GM15510 (cell line): ENCODE results near the gene PRKCE.

ENCODE experiments used
- POLR2A ChIP-seq: IDR thresholded peaks from 3 replicates; pipeline ENCODE4 v1.6.1; 2011; ENCODE audit warnings: borderline replicate concordance; ENCODE audit not compliant: insufficient read length; ENCODE audit errors: extremely low read depth

The PRKCE gene

DNA sequence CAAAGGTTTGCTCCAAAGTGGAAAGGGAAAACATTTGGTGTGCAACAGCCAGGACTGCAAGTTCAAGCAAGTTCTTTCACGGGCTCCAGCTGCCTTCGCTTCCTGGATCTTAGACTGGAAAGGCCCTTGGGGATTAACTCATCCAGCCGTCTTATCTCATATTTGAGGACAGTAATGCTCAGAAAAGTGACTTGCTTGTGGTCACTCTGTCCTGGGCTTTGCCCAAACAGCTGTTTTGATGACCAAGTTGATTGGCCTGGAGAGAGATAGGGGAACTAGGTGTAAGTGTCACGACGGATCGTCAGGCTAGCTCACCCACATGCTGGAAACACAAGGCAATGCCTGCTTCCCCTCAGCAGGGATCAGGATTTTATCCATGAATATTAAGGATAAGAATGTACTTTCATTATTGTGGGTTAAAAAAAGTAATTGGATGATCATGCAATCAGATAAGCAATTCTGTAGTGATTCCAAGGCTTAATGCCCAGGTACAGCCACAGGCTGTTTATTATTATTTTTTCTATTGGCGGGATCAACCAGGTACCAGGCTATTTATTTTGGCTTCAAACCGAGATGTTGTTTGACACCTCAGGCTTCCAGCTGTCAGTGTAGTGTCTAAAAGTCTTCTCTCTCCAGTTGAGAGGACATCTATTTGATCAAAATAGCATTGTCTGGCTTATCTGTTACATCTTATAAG lies 483.2 kb downstream of the PRKCE start:
- TF ChIP-seq POLR2A = no peak

DNA sequence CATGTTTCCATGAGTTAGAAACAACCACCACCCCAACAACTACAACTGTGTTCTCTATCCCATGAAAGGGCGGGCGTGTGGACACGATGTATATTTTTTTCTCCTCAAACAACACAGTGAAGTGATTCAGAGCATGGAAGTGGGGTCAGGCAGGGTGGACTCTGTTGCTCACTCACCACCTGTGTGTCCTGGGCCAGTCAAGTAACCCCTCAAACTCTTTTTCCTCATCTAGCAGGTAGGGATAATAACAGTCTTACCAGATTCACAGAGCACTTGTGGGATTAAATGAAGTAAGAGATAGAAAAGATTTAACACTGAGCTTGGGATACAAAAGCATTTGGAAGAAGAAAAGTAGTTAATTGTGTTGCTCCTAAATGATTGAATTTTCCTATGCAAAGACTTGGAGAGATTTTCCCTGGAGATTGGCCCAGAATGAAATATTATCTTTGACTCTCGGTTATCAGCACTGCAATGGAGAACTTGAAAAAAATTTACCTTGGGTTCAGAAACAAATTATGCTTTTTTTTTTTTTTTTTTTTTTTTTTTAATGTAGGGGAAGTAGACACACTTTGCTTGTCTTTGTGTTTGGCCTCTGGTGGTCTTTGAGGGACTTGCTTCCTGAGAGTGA lies 483.9 kb downstream of the PRKCE start:
- TF ChIP-seq POLR2A = no peak

DNA sequence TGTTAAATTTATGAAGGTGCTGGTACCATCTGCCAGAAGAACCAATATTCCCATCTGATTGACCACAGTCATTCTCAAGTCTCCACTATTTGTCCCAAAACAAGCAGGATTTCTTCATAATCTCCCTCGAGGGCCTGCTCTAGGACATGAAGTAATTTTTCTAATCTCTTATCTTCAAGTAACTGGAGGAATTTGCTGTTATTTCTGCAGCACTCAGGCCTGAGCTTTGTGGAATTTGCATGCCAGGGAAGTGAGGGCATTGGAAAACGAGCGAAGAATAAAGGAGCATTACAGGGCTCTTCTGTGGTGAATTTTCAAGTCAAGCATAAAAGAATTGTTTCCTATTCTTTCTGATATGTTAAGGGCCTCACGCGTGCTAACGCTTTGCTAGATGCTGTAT lies 484.5 kb downstream of the PRKCE start:
- TF ChIP-seq POLR2A = no peak

DNA sequence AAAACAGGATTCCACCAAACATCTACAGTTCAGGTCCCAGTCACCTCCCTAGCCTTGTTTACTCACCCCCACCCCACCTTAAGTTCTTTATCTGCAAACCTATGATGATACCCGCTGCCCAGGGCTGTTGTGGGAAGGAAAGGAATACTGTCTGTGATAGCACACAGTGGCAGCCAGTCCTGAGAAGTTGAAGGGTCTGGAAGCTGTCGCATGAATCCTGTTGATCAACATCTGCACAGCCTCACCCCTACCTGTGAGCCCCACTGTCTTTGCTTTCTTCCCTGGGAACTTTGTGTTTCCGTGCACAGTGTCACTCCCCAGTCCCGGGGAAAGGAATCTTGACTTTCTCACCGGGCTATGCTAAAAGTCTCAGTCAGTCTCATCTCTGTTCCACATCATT lies 485.0 kb downstream of the PRKCE start:
- no peak for TF ChIP-seq POLR2A

DNA sequence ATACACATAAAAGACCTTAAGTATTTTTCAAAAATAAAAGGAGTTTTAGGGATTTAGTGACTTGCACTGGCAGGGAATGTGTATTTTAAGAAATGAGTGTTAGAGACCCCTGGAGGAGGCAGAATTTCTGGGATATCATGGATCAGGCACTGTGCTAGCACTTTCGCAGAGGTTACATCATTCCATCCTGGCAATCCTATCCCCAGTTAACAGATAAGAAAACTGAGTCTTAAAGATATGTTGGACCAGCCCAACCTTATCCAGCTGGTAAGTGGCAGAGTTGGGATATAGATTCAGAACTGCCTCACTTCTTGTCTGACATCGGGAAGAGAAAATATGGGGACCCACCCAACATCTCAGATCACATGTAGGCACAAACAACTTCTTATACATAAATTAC lies 485.5 kb downstream of the PRKCE start:
- TF ChIP-seq POLR2A = no peak

DNA sequence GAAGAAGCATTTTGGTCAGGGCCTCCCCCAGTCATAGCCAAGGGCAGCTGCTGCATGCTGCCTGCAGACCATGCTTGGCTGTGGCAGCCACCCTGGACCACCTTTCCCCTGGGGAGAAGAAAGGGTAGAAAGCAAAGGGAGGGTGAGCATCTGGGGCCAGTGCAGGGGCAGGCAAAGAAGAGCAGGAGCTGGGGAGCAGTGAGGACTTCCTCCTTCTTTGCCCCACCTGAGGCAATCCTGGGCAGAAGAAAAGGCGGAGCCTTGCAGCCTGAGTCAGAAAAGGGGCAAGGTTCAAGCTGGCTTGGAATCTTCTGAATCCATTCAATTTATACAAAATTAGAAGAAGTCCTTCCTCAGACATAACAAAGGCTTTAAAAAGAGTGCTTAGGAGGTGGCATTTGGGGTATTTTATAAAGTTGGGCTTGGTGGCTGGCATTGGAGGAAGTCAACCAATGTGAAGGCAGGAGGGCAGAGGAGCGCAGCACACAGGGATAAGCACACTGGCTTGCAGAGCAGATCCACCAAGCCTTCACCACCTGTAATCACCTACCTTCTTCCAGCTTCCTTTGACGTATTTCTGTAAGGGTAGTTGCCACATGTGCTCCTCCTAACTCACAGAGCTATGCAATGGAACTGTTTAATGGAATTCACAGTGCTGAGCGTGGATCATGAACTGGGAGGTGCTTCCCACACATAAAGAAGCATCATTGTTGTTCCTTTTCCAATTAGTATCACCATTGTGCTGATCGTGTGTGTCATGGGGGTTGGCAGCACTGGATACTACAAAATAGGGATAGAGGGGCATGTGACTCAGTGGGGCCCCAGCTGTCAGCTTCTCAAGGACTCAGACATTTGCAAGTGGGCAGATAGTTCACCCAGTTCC lies 491.3 kb downstream of the PRKCE start:
- no peak for TF ChIP-seq POLR2A

DNA sequence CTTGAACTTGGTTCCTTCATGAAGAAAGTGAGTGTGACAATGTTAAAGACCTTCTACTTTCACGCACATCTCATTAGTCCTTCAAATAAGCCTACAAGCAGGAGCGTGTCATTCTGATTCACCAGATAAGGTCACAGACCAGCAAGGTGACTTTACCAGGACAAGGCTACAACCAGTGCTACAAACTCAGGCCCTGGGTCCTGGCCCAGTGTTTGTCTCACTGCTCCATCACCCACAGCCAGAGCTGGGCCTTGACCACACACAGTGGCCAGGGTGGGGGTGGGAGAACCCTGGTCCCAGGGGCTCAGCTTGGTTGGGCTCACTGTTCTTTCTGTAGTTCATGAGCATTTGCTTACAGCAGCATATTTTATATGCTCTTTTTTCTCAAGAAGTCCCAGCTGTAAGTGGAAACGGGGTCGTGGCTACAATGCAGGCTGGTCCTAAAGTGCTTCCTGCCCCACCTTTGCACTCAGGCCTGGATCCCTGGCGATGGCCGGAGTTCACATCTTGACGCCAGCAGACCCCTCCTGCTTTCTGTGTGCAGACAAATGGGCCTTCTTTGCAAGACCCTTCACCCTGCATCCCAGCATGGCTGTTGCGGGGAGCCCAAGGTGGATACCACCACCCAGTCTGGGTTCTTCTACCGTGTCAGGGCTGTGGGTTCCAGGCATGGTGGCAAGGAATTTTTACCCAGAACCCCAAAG lies 492.1 kb downstream of the PRKCE start:
- TF ChIP-seq POLR2A = no peak

DNA sequence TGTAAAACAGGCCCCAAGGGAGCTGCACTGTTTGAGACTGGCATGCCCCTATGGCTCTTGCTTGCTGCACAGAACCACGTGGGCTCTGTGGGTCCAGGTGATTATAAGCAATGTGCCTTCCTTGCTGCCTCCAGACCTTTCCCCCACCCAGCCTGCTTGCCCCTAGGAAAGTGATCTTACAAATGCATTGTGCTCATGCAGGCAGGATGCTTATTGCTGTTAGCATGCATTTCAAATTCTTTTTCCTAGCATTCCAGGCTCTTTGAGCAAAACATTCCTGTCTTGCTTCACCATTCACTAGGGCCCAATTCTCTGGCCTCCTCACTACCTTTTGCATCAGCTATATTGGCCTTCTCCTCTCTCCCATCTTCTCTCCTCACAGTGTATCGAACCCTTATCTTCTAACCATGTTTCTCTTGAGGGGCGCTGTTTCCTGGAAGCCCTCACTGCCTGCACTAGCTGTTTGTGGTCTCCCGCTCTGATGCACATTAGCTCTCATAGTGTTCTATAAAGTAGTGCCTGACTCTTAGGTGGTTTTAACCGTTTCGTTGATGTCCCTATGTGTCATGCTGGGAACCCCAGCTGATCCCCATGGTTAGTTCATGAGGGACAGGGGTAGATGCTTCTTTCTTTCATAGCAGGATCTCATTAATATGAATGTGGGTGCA lies 492.8 kb downstream of the PRKCE start:
- no peak for TF ChIP-seq POLR2A

DNA sequence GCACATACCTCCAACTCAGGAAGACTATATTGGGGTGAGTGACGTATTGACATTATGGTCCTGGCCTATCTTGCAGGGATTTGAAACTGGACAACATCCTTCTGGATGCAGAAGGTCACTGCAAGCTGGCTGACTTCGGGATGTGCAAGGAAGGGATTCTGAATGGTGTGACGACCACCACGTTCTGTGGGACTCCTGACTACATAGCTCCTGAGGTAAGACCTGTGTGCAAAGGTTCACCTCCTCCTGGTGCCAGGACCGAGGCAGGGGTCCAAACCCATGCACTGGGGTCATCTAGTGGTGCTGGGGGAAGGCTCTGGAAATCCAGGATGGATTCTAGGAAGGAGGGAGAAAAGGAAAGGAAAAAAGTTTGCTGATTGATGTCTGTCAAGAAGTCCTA lies 493.5 kb downstream of the PRKCE start:
- TF ChIP-seq POLR2A = no peak

DNA sequence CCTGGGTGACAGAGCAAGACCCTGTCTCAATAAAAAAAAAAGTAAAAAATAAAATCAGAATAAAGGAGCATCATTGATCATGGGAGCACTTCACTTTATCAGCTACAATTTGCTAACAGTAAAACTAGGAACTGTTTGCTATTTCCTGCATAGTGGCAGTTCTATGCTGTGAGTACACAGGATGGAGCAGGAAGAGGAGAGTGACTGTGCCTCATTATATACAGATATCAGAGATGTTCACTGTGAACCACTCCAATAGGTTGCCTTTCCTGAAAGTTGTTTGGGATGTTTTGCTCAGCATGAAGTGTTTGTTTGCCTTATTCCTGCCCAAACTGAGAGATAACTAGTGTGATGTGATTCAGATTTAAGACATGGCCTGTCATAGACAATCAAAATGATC lies 494.4 kb downstream of the PRKCE start:
- no peak for TF ChIP-seq POLR2A

DNA sequence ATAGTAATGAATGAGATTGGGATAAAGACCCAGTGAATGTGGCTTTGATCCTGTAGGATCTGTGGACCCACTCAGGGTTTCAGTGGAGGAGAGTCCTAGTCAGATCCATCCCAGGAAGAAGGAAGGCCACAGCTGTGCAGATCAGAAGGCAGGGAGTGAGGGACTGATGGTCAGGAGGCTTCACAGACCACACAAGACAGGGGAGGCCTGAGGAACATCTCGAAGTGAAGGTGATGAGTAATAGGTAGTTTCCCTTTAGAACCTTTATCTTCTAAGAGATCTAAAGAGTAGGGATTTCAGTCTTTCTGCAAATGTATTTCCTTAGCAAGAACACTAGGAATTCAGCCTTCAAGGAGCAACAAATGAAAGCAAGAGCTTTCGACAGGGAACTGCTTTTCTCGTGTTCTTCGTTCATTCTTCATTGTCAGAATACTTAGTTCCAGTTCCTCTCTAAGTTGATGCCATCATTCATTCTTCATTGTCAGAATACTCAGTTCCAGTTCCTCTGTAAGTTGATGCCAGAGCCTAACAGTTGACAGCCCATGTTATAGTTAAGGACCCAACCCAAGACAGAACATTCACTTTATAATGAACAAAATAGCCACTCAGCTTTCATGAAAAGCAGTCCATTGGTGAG lies 495.5 kb downstream of the PRKCE start:
- no peak for TF ChIP-seq POLR2A

DNA sequence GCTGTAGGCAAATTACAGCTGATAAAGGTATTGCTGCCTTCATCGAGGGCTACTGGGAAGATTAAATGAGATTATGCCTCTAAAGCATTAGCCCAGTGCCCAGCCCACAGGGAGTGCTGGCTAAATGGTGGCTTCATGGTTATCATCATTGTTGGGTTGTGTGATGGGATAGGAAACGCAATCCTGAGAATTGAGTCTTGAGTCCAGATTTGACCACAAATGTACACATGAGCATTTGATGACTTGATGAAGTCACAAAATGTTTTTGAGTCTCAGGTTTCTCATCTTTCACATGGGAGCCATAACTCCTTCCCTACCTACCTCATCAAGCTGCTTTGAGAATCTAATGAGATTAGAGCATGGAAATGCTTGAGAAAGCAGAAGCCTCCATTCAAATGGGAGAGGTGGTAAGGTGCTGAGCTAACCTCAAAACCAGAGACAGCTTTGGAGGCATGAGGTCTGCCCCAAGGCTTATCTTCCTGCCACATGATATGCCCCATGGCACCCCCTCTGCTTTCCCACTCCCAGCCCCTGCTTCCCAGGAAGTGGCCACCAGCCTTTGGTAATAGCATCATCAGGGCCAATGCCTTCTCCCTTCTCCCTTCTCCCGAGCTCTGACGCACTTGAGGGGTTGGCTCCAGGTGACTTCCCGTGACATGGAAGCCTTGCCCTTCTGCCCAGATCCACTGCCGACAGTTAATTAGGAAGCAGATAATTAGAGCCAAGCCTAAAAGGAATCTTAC lies 496.3 kb downstream of the PRKCE start:
- no peak for TF ChIP-seq POLR2A

DNA sequence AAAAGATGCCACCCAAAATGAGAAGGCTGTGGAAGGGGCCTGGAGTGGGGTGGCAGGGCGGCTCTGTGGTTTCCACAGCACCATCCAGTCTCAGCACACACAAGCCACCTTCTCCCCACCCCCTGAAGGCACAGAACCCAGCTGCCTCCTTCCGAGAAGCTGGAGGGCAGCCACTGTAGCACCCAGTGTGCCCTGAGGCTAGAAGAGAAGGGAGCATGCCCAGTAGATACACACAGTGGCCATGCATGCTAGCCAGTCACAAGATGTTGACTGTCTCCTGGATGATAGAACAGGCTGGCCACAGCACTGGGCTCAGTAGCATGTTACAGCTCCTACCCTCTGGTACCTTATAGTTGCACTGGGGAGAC lies 496.9 kb downstream of the PRKCE start:
- TF ChIP-seq POLR2A = no peak
